ENCODE results near the gene SFMBT1.

Gene SFMBT1

DNA sequence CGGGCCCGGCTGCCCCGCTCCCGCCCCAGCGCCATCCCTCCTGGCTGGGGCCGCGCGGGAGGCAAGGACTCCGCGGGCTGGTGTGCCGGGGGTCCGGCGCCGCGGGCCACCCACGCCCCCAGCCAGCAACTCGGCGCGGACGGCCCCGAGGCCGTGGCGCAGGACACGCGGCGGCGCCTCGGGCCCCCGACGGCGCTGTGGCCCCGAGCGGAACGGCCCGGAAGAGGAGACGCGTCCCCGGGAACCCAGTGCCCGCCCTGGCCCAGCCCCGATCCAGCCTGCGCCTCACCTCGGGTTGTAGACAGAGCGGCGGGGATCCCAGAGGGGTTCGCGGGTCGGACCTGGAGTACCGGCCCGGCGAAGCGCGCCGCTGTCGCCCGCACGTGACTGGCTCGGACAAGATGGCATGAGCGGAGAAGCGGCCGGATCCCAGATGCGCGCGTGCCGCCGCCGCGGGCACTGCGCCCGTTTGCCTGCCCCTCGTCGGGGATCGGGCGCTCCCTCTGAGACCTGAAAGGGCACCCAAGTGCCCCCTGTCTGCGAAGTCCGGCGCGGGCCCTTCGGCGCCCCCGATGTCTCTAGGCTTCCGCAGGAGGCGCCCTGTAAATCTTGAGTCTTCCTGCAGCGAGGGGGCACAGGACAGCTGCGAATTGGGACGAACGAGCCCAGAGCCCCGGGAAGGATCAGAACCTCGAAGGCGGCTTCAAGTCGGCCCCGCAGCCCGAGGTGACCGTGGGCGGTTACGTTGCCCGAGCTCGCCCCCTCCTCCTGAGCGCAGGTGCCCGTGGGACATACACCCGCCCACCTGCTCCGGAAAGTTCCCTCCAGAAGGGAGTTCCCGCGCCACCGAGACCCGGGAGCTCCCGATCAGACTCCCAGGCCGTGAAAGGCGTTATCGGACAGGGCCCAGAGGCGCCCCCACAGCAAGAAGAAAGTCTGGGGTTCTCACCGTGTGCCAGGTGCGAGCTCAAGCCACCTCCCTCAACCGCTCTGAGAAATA, 598 bp upstream of the SFMBT1 start:
- peak; percentile 21 for DNase-seq (ENCODE audit: low read depth)
- TF ChIP-seq, protein P1, sequence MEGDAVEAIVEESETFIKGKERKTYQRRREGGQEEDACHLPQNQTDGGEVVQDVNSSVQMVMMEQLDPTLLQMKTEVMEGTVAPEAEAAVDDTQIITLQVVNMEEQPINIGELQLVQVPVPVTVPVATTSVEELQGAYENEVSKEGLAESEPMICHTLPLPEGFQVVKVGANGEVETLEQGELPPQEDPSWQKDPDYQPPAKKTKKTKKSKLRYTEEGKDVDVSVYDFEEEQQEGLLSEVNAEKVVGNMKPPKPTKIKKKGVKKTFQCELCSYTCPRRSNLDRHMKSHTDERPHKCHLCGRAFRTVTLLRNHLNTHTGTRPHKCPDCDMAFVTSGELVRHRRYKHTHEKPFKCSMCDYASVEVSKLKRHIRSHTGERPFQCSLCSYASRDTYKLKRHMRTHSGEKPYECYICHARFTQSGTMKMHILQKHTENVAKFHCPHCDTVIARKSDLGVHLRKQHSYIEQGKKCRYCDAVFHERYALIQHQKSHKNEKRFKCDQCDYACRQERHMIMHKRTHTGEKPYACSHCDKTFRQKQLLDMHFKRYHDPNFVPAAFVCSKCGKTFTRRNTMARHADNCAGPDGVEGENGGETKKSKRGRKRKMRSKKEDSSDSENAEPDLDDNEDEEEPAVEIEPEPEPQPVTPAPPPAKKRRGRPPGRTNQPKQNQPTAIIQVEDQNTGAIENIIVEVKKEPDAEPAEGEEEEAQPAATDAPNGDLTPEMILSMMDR (conservative IDR thresholded peaks at IDR 0.05; ENCODE audit: control insufficient read depth, insufficient read depth, low read depth, low read length) = no peak
- H3K4me3 ChIP-seq (ENCODE audit: control insufficient read depth, low read depth, low read length) = peak overlapping the region; percentile 41

- DNase-seq (ENCODE audit: low read depth) = peak; percentile 45
- H3K4me3 ChIP-seq (ENCODE audit: control insufficient read depth, low read depth, low read length) = peak overlapping the region; percentile 57
- TF ChIP-seq, protein P1 (conservative IDR thresholded peaks at IDR 0.05; ENCODE audit: control insufficient read depth, insufficient read depth, low read depth, low read length) = no peak
Measured at GRCh38 chr3:53044711-53045517, 959 bp downstream of the SFMBT1 start.

DNA sequence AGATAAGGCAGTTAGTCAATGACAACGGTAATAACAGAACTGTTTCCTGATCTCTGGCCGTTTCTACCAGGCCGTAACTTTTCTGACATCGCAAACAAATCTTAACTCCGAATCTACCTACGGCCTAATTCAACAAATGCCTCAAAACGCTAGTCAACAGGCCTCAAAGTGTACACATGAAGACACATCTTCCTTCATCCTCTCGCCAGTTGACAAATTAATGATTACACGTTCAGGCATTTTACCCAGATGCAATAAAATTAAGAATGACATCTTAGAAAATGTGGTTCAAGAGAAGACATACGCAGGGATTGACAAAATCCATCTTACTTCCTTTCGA, 1.5 kb downstream of the SFMBT1 start:
- DNase-seq (ENCODE audit: low read depth) = no peak
- TF ChIP-seq, protein P1 (conservative IDR thresholded peaks at IDR 0.05; ENCODE audit: control insufficient read depth, insufficient read depth, low read depth, low read length) = no peak
- peak overlapping the region; percentile 57 for H3K4me3 ChIP-seq (ENCODE audit: control insufficient read depth, low read depth, low read length)

GRCh38 chr3:53043738-53044137, 2.1 kb downstream of the SFMBT1 start:
- no peak overlapping the region for H3K4me3 ChIP-seq (ENCODE audit: control insufficient read depth, low read depth, low read length)
- no peak for DNase-seq (ENCODE audit: low read depth)
- TF ChIP-seq, protein P1 (conservative IDR thresholded peaks at IDR 0.05; ENCODE audit: control insufficient read depth, insufficient read depth, low read depth, low read length) = no peak

- DNase-seq (ENCODE audit: low read depth) = no peak
- no peak overlapping the region for H3K4me3 ChIP-seq (ENCODE audit: control insufficient read depth, low read depth, low read length)
- TF ChIP-seq, protein P1 (conservative IDR thresholded peaks at IDR 0.05; ENCODE audit: control insufficient read depth, insufficient read depth, low read depth, low read length) = no peak
Measured at GRCh38 chr3:53042651-53043050, 3.2 kb downstream of the SFMBT1 start.

DNA sequence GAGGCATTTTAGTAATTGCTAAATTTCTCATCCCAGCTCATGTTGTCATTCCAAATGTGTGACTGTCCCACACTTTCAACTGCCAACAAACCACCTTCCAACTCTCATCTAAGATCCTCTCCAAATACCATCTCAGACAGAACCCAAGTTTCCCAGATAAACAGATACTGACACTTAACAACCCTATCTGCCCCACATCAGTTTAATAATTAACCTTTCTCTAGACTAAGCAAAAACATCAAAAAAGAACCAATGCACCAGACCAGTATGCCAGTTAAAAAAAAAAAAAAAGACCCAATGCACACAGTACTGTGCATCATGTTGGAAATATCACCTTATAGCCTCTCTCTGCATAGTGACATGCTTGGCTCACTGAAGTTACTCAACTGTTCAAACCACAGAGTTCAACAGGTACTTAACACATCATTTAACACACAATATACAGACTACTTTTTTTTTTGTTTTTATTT, 5.5 kb downstream of the SFMBT1 start:
- DNase-seq (ENCODE audit: low read depth) = no peak
- no peak overlapping the region for H3K4me3 ChIP-seq (ENCODE audit: control insufficient read depth, low read depth, low read length)
- TF ChIP-seq, protein P1 (conservative IDR thresholded peaks at IDR 0.05; ENCODE audit: control insufficient read depth, insufficient read depth, low read depth, low read length) = no peak
